ENCODE measurements around the gene RRP8. TPM values are rescaled to one million over a fixed set of nuclear protein-coding genes. Genes with fewer than 3 reads are reported as not detected.

RRP8 gene
- total and polyA plus RNA-seq, 10 of the 15 experiments (the other 5 are each of a cell fraction or from before 2014, with no cell fraction given): 4.7 to 51.2 (median 23.9) TPM

- TF ChIP-seq PRDM15 (CRISPR knock-in tag; IDR thresholded peaks at IDR 0.05) (no peak), ZNF207 (IDR thresholded peaks at IDR 0.05; ENCODE audit: borderline replicate concordance) (peak; percentile 75; the same call in 1 of the 2 replicates), TBL1XR1 (IDR thresholded peaks at IDR 0.05; ENCODE audit: low read depth, low read length) (no peak), SUZ12 (IDR thresholded peaks at IDR 0.05; ENCODE audit: unreplicated experiment) (no peak), GABPA (IDR thresholded peaks at IDR 0.05; ENCODE audit: low read depth) (peak; percentile 60; the same call in 1 of the 2 replicates), NFXL1 (IDR thresholded peaks at IDR 0.05; ENCODE audit: borderline replicate concordance) (no peak), HDAC2 (IDR thresholded peaks at IDR 0.05) (no peak), SREBF2 (IDR thresholded peaks at IDR 0.05; ENCODE audit: low read length) (no peak), MEF2A (IDR thresholded peaks at IDR 0.05; ENCODE audit: insufficient read depth, low read depth, low read length) (no peak), BMI1 (IDR thresholded peaks at IDR 0.05; ENCODE audit: borderline replicate concordance) (no peak), YY1 (IDR thresholded peaks at IDR 0.05; ENCODE audit: low read depth, low read length) (peak; percentile 53), STAT1 (conservative IDR thresholded peaks at IDR 0.05) (no peak), MYB (IDR thresholded peaks at IDR 0.05; ENCODE audit: borderline replicate concordance, low read depth, low read length) (0 out of 2 replicates have a peak, but pooled peaks have one; percentile 12), ZBTB33 (IDR thresholded peaks at IDR 0.05) (no peak), BHLHE40 (IDR thresholded peaks at IDR 0.05; ENCODE audit: borderline replicate concordance in 1 of 2, low read depth in 2 of 2, low read length in 1 of 2) (peak; percentile 54 to 87; a peak in 3 of 4 replicates), NFYB (IDR thresholded peaks at IDR 0.05; ENCODE audit: insufficient read depth, low read depth, low read length) (no peak), PBX3 (IDR thresholded peaks at IDR 0.05; ENCODE audit: insufficient replicate concordance, low read depth, low read length) (no peak), RELB (IDR thresholded peaks at IDR 0.05; ENCODE audit: low read depth) (peak; percentile 95), FOXM1 (IDR thresholded peaks at IDR 0.05; ENCODE audit: low read depth, low read length) (peak; percentile 39; the same call in 1 of the 2 replicates)
Measured at GRCh38 chr11:6612213-6613041, 9.0 kb upstream of the RRP8 start, which contains the start of gene TAF10 (continued).

All from GM12878 (cell line).